HG02870 (cell line): ENCODE results near the gene PRRC2B.
"Not testable (repeated sequence)": the region's sequence is repeated elsewhere in the genome, so short reads cannot be mapped to it uniquely, and the experiment has no call there.

ENCODE experiments used
- ATAC-seq: cut with Tn5 transposase; IDR thresholded peaks from one replicate; pipeline ENCODE4 v1.9.1; 2021; ENCODE audit warnings: mild to moderate bottlenecking, moderate library complexity; ENCODE audit not compliant: unreplicated experiment

Gene PRRC2B

DNA sequence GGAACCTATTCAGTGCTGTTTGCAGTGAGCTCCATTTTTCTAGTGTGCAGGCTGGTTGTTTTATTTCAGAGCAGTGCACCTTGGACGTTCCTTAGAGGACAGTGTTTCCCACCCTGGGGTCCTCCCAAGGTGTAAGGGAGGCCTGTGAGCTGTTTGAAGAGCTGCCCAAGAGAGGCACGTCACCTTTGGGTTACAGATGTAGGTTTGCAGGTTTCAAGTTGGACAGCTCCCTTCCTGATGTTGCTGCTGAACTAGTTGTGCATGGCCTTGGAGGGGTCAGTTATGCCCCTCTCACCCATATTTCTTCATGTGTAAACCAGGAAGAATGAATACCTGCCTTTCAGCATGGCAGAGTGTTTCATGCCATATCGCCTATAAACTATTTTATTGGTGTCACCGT, 74.1 kb downstream of the PRRC2B start:
- no peak for ATAC-seq

DNA sequence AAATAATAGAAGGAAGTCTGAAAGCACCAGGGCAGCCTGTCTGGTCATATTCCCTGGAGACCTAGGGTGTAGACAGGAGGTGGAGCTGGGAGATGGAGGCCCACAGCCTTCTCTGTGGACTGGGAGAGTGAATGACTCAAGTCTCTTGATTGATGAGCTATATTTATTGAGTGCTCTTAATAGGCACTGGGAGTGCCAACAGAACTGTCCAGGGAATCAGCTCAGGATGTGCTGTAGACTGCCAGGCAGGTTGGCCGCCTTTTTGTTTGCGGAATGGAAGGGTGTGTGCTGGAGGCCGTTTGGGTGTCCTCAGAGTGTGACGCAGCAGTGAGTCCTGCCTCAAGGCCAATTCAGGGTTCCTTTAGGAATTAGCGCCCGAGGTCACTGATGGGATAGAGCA, 75.5 kb downstream of the PRRC2B start:
- no peak for ATAC-seq

DNA sequence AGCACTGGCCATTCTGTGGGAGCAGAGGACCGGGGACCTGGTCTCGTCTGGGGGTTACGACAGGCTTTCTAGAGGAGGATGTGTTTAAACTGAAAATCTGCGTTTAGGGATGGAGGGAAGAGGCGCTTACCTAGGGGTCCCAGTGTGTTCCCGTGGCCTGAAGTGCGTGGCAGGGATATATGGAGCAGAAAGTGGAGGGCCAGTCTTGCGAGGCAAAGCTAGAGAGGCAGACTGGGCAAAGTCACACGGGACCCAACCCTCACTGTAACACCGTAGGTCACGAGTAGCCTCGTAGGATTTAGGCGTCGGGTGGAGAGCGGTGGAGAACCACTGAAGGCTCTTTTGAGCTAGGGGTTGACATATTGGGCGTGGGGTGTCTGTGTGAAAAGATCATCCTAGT, 76.1 kb downstream of the PRRC2B start:
- no peak for ATAC-seq

DNA sequence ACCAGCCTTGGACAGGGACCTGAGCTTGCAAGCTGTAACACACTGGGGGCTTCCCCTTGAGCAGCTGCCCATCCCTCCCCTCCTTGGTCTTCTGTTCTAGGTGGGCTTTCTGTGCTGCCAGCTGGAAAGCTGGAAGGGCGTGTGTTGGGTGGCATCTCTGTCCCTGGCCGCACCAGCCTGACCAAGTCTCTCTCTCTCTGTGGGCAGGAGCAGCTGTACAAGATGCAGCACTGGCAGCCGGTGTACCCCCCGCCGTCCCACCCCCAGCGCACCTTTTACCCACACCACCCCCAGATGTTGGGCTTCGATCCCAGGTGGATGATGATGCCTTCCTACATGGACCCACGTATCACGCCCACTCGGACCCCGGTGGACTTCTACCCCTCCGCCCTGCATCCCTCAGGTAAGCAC, 76.7 kb downstream of the PRRC2B start:
- no peak for ATAC-seq

DNA sequence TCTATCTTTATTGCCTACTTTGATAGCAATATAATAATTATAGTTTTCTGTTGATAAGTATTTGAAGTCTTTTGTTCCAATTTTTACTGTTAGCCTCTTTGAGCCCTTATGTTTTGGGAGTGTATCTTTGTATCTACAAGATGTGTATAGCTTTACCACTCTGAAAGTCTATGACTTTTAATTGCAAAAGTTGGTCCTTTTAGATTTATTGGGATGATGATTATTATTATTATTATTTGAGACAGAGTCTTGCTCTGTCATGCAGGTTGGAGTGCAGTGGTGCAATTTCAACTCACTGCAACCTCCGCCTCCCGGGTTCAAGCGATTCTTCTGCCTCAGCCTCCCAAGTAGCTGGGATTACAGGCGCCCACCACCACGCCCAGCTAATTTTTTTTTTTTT, 78.2 kb downstream of the PRRC2B start:
- ATAC-seq = not testable (repeated sequence)

DNA sequence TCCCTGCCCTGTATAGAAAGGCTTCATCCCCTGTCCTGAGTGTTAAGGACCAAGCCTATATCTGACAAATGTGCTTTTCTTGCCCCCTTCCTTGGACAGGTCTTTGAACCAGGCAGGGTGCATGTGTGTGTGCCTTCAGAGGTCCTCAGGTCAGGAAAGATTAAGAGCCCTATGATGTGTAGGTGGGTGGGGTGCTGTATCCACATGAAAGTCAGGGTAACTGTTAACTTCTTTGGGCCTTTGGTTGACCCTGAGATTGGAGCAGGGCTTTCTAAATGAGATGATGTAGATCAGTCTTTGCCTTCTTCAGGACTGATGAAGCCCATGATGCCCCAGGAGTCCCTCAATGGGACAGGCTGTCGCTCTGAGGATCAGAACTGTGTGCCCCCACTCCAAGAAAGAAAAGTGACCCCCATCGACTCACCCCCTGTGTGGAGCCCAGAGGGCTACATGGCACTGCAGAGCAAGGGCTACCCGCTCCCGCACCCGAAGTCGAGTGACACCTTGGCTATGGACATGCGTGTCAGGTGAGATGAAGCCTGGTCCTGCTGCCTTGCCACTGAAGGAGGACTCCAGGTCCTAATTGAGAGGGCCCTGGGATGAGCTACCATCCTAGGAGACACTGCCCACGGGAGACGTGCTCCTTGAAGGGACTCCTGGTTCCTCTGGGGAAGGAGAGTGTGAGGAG, 79.5 kb downstream of the PRRC2B start:
- ATAC-seq = no peak

DNA sequence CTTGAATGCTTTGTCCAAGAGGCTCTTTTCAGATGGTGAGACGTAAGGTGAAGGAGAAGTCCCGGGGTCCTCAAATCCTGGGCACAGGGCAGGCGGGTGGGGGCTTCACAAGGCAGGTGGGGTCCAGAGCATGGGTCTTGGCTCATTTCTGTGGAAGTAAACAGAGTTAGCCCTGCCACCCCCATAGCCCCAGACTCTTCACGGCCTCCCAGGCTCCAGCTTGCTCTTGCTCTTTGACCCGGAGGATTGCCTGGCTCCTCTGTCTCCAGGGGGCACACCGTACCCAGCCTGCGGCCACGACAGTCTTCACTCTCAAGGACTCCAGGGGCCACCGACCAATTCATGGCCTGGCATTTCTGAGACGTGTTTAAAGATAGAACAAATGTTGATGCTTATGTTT, 80.0 kb downstream of the PRRC2B start:
- no peak for ATAC-seq

DNA sequence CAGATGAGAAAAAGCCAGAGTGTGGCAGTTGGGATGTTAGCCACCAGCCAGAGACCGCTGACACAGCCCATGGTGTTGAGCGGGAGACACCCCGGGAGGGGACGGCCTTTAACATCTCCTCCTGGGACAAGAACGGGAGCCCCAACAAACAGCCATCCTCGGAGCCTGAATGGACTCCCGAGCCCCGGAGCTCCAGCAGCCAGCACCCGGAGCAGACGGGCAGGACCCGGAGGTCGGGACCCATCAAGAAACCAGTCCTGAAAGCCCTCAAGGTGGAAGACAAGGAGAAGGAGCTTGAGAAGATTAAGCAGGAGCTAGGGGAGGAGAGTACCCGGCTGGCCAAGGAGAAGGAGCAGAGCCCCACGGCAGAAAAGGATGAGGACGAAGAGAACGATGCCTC, 80.8 kb downstream of the PRRC2B start:
- ATAC-seq = no peak

DNA sequence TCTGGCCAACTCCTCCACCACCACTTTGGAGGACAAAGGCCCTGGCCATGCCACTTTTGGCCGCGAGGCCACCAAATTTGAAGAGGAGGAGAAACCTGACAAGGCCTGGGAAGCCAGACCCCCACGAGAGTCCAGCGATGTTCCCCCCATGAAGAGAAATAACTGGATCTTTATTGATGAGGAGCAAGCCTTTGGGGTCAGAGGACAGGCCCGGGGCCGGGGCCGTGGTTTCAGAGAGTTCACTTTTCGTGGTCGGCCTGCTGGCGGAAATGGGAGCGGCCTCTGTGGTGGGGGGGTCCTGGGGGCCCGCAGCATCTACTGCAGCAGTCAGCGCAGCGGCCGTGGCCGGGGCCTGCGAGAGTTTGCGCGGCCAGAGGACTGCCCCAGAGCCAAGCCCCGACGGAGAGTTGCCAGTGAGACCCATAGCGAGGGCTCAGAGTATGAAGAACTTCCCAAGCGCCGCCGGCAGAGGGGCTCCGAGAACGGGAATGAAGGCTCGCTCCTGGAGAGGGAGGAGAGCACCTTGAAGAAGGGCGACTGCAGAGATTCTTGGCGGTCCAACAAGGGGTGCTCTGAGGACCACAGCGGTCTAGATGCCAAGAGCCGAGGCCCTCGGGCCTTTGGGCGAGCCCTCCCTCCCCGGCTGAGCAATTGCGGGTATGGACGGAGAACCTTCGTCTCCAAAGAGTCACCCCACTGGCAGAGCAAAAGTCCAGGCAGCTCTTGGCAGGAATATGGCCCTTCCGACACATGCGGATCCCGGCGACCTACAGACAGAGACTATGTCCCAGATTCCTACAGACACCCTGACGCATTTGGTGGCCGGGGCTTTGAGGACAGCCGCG, 81.4 kb downstream of the PRRC2B start:
- no peak for ATAC-seq

DNA sequence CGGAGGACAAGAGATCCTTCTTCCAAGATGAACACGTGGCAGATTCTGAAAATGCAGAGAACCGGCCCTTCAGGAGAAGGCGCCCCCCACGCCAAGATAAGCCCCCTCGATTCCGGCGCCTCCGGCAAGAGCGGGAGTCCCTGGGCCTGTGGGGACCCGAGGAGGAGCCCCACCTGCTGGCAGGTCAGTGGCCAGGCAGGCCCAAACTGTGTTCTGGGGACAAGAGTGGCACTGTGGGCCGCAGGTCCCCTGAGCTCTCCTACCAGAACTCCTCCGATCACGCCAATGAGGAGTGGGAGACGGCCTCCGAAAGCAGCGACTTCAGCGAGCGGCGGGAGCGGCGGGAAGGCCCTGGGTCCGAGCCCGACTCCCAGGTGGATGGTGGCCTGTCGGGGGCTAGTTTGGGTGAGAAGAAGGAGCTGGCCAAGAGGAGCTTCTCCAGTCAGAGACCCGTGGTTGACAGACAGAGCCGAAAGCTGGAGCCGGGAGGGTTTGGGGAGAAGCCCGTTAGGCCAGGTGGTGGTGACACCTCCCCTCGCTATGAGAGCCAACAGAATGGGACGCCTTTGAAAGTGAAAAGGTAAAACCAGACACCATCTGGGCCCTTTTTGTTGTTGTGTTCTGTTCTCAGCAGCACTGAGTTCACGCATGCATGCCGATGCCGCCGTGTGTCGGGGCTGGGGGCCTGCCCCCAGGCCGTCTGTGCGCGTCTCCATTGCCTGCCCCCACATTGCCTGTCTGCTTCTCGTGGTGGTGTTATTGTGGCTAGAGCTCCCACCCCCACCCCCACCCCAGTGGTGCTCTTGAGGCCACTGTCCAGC, 82.3 kb downstream of the PRRC2B start:
- ATAC-seq = no peak

DNA sequence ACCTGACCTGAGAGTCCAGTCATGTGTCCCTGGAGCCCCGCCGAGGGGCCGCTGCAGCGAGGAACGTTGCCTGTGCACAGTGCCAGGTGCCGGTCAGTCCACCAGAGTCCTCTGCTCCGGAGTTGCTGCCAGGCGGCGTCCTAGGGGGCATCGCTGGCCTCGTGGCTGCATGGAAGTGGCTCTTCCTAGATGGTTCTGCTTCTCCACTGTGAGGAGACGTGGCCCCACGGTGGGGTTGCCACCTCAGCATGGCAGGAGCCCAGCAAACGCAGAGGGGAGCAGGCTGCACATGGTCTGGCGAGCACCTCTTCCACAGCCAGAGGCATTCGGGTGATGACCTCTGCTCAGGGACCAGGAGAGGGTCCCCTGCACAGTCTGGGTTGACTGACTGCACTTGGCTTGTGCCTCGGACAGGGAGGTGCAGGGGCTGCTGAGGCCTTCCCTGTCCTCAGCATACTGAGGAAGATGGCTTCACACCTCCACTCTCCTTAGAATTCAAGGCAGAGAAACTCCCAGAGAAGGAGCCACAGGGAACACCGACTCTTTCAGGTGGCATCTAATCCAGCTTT, 83.0 kb downstream of the PRRC2B start:
- ATAC-seq = no peak

DNA sequence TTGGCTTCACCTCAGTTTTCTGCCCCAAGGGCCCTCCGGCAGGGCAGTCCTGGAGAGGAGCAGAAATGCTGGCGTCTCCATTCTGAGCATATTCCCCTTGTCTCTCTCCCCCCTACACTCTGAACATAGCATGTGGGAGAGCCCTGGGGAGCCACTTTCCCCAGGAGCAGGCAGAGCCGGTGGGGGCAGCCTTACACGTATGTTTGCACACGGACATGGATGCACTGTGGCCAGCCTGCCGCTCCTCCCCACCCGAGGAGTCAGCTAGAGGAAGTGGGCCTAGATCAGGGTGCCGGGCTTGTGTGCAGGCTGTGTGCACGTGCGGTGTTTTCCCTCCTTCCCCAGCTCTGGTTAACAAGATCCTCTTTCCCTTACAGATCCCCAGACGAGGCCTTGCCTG, 83.5 kb downstream of the PRRC2B start:
- ATAC-seq = no peak

DNA sequence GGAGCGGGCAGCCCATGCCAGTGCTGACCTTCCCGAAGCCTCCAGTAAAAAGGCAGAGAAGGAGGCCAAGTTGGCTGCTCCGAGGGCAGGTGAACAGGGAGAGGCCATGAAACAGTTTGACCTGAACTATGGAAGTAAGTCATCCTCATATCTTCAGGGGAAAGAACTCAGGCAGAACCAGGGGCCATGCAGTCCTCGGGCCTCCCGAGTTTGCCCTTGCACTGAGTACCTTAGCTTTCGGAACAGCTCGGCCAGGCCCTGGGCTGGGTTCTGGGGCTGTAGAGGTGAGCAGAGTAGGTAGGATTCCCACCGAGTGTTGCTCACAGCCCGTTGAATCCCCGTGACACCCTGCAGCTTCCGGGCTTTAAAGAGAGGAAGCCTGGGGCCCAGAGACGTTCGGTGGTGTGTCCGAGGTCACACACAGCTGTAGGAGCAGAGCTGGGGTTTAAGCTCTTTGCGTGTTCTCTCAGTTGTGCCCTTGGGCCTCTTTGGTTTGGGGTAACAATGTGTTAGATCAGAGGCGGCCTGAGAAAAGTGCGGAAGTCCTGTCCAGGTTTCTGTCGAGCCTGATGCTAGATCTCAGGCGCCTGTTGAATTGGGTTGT, 84.0 kb downstream of the PRRC2B start:
- ATAC-seq = no peak

DNA sequence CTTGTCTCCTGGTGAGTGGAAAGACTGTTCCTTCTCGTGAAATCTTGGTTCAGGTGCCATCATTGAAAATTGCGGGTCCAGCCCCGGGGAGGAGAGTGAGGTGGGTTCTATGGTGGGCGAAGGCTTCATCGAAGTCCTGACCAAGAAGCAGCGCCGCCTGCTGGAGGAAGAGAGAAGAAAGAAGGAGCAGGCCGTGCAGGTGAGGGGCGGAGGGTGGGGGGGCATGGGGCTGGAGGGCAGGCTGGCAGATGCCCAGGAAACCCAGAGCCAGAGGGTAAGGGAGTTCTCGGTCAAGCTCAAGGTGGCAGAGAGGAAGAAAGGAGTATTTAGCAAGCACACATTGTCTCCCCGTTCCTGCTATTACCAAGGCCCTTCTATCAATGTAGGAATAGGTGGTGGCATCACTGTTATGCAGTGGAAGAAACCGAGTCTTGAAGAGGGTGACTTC, 84.6 kb downstream of the PRRC2B start:
- ATAC-seq = no peak

DNA sequence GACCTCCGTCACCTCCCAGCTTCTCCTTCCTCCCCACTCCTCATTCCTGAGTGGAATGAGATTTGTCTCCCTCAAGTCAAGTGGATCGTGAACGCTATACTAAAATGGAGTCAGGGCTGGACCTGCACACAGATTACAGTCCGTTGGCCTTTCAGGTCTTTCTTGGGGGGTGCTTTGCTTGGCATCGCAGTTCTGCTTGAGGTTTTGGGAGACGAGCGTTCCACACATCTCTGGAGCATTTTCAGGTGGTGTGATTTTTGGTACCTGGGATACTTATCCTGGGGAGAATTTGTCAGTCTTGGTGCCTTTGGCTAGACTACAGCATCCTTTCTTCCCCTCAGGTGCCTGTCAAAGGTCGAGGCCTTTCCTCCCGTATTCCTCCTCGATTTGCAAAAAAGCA, 85.0 kb downstream of the PRRC2B start:
- no peak for ATAC-seq

DNA sequence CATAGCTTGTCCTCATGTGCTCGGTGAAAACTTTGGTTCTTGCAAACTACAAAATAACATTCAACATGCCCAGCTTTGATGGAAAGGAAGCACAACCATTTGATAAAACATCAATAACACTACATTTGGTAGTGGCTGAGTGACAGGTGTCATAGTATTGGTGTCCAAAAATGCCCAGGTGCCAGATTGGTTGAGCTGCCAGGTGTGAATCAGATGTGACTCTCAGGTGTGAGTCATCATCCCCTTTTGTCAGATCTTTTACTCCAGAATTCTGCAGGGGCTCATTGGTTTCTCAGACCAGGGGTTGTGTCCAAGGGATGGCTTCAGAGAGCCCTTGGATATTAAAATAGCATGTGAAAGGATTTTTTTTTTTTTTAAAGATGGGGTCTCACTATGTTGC, 86.4 kb downstream of the PRRC2B start:
- no peak for ATAC-seq

DNA sequence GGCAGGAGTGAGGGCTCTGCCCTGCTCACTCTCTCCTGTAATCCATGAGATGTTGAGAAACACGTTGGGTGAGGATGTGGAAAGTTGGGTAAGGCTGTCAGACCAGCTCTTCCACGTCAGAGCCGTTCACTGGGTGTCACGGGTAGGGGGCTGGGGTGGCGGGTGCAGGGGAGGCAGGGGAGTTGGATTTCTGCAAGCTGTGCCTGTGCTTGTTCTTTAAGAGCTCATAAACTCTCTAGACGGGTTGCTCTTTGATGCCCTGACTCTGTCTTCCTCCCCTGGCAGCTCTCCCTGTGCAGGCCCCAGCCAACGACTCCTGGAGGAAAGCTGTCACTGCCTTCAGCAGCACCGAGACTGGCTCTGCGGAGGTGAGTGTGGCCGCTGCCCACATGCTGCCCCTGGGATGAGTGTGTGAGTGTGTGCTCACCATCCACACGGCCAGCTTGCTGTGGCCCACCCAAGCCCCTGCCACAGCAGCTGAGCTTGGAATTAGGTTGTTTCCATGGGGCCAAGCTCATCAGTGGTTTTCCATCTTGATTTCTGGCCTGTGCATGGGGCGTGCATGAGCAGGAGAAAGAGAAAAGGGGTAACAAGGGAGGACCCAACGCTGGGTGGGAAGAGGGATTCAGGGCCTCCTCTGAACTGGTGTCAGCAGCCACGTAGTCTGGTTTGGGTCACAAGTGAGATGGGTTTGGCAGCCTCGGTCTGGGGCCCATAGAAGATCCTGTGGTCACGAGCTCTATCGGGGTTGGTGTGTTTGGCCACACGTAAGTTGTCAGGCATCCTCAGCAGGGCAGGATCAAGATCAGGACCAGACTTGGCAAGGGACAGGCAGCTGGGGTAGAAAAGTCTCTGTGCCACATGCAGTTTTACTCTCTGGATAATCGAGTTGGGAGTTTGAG, 87.8 kb downstream of the PRRC2B start:
- no peak for ATAC-seq

DNA sequence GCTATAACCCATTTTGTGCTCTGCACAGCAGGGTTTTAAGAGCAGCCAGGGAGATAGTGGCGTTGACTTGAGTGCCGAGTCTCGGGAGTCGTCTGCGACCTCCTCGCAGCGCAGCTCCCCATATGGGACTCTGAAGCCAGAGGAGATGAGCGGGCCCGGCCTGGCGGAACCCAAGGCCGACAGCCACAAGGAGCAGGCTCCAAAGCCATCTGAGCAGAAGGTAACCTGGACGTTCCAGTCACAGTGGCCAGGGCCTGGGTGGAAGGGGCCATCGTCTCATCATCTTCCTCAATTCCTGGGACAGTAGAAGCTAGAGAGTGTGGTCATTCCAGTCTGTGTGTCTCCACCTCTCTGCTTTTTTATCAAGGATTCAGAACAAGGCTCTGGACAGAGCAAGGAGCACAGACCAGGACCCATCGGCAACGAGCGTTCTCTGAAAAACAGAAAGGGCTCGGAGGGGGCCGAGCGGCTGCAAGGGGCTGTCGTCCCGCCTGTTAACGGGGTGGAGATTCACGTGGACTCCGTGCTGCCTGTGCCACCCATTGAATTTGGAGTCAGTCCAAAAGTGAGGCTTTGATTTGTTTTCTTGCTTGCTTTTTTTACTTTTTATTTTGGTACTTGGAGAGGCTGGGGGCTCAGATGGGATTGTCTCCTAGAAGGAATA, 88.6 kb downstream of the PRRC2B start:
- no peak for ATAC-seq

DNA sequence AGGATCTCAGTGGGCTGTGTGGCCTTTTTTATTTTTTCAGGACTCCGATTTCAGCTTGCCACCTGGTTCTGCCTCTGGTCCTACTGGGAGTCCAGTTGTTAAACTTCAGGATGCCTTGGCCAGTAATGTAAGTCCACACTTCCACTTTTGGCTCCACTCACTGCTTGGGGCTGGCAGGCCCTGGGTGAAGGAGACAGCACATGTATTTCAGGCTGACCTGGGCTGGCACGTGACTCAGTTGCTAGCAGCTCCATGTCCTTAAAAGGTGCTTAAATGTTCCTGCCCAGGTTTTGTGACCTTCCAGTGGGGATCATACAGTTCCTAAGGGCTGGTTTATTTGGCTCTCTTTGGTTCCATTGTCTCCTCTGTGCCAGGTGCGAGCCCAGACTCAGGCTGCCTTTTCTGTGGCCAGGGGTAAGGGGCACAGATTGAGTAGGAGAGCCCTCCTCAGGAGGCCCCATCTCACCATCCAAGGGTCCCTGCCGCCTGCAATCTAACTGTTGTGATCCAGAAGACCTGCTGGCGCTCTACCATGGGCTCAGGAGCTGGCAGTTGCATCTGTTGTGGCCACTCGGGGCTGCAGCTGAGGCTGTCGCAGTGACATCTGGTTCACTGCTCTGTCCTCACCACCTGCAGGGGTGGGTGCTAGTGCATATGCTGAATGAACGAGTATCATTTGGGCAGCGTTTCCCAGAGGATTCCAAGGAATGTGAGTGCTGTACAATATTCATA, 89.6 kb downstream of the PRRC2B start:
- no peak for ATAC-seq
